Tibial artery (tissue), 4 donors: Measurements from ENCODE around the gene MEIS1.

Experiments
- DNase-seq, 2 donors: peaks; one replicate each; pipeline ENCODE4 v3.0.0-alpha.2; 2019
- H3K27ac ChIP-seq, 2 donors: fragments of 200-600 bp; sonication (generic) in 1 of 2; 1 replicate in 1 of 2; 2 replicates in 1 of 2; pipeline ENCODE4 v1.5.1; 2018 to 2019; ENCODE audit warnings: mild to moderate bottlenecking in 1 of 2
- H3K27me3 ChIP-seq, 2 donors: fragments of 200-600 bp; sonication (generic) in 1 of 2; one replicate each; pipeline versions ENCODE4 v1.5.1 to v1.6.0; 2016 to 2019
- H3K36me3 ChIP-seq, 3 donors: fragments of 200-600 bp; sonication (generic) in 2 of 3; one replicate each; pipeline ENCODE4 v1.5.1; 2016 to 2019; ENCODE audit warnings: mild to moderate bottlenecking in 2 of 3
- H3K4me1 ChIP-seq, 4 donors: fragments of 200-600 bp; sonication (generic) in 2 of 4; 1 replicate in 3 of 4; 2 replicates in 1 of 4; pipeline ENCODE4 v1.5.1; 2016 to 2019
- H3K4me3 ChIP-seq, 2 donors: fragments of 200-600 bp; sonication (generic) in 1 of 2; 1 replicate in 1 of 2; 2 replicates in 1 of 2; pipeline ENCODE4 v1.5.1; 2018 to 2019; ENCODE audit warnings: mild to moderate bottlenecking in 2 of 2
- H3K9me3 ChIP-seq, 3 donors: fragments of 200-600 bp; sonication (generic) in 1 of 3; one replicate each; pipeline ENCODE4 v1.5.1; 2016 to 2019
- CTCF ChIP-seq, 2 experiments: fragments of 200-600 bp in 1 of 2; fragments of 450-650 bp in 1 of 2; IDR thresholded peaks; one replicate each; pipeline ENCODE4 v1.5.1; 2017 to 2019; ENCODE audit warnings: antibody characterized with exemption in 2 of 2, mild to moderate bottlenecking in 1 of 2, moderate library complexity in 1 of 2
- intact Hi-C: fragments of 100-400 bp; cut with DNase I; formaldehyde crosslinking; loops from one replicate; pipeline ENCODE4 v1.15.0; 2023; ENCODE audit warnings: low total_unique reads

The MEIS1 gene

DNA sequence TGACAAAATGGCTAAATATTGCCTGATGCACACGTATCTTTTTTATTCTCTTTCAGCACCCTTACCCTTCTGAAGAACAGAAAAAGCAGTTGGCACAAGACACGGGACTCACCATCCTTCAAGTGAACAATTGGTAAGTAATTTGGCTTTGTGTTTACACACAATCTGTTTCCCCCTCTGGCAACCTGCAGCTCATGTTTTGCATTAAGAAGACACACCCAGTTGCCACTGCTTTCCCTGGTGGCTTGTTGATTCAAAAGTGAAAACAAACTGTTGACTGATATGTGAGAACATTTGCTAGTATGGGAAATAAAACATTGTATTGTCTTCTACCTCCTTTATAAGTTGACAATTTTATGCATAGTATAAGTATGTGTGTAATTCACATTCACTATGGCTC lies 113.0 kb downstream of the MEIS1 start:
- Histone ChIP-seq H3K27ac (no peak overlapping the region), H3K4me3 (no peak overlapping the region), H3K36me3 (no peaks in the 10 kb centered on the region), H3K9me3 (no peaks in the 10 kb centered on the region), H3K4me1 (peaks cover 0 to 13% (median 5%) of the 10 kb centered on the region in 4 donors), H3K27me3 (no peaks in the 10 kb centered on the region)
- no peak for TF ChIP-seq CTCF (IDR thresholded peaks at IDR 0.05)
- no peak for DNase-seq
- intact Hi-C loops, result no loop called here

DNA sequence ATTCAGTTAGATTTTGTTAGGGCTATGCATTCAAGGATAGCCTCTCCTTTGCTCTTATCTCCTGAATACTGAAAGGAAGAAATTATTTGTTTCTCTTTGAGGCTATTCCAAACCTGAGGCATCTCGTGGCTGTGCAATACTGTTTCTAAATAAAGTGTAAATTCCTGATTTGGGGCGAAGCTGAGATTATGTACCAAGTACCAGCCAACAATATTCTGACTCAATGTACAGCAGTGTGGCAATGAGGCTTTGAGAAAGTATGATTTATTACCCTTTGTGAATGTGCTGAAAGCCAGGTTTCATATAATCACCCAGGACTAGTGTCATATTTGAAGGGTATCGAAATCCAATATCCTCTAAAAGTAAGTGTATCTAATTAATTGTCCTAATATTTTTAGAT lies 113.5 kb downstream of the MEIS1 start:
- intact Hi-C loops, result no loop called here
- Histone ChIP-seq H3K36me3 (no peaks in the 10 kb centered on the region), H3K9me3 (no peaks in the 10 kb centered on the region), H3K27ac (no peak overlapping the region), H3K4me1 (peaks cover 0 to 14% (median 2%) of the 10 kb centered on the region in 4 donors), H3K4me3 (no peak overlapping the region), H3K27me3 (no peaks in the 10 kb centered on the region)
- no peak for DNase-seq
- no peak for TF ChIP-seq CTCF (IDR thresholded peaks at IDR 0.05)

- Histone ChIP-seq H3K4me1 (peaks cover 0 to 21% (median 10%) of the 10 kb centered on the region in 4 donors), H3K4me3 (no peak overlapping the region), H3K27me3 (no peaks in the 10 kb centered on the region), H3K36me3 (no peaks in the 10 kb centered on the region), H3K9me3 (no peaks in the 10 kb centered on the region), H3K27ac (no peak overlapping the region)
- intact Hi-C loops, result no loop called here
- TF ChIP-seq CTCF (IDR thresholded peaks at IDR 0.05), result no peak
- DNase-seq, result no peak
Measured at GRCh38 chr2:66550826-66551225, 115.9 kb downstream of the MEIS1 start.

- H3K9me3 ChIP-seq, result no peaks in the 10 kb centered on the region
- intact Hi-C loops, result no loop called here
- H3K36me3 ChIP-seq, result no peaks in the 10 kb centered on the region
- no peaks in the 10 kb centered on the region for H3K27me3 ChIP-seq
- TF ChIP-seq CTCF (IDR thresholded peaks at IDR 0.05), result no peak
- peak in 1 of 2 donors; percentile 67 for DNase-seq
- H3K4me1 ChIP-seq, result peaks cover 0 to 25% (median 15%) of the 10 kb centered on the region in 4 donors
- no peak overlapping the region for H3K4me3 ChIP-seq
- H3K27ac ChIP-seq, result peak overlapping the region in 1 of 2 donors; percentile 39
Measured at GRCh38 chr2:66553370-66553769, 118.4 kb downstream of the MEIS1 start.

DNA sequence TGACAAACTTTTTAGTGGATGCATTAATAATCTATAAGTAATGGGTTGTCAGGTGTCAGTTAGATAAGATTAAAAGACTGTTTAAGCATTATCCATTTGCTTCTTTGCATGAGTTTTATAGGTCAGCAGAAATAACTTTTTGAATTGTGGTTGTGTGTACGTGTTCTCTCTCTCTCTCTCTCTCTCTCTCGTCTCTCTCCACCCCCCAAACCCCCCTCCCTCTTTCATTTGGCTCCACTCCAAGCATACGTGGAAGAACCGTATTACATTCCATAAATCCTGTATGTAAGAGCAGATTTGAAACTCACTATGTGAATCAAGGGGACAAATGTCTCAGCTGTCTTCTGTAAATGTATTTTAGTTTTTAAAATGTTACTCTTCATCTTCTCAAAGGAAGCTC lies 120.2 kb downstream of the MEIS1 start:
- Histone ChIP-seq H3K36me3 (no peaks in the 10 kb centered on the region), H3K4me1 (peaks cover 0 to 25% (median 15%) of the 10 kb centered on the region in 4 donors), H3K27ac (peak overlapping the region; percentile 75 to 76), H3K27me3 (no peaks in the 10 kb centered on the region), H3K4me3 (peak overlapping the region; percentile 41 to 48), H3K9me3 (no peaks in the 10 kb centered on the region)
- DNase-seq, result no peak
- TF ChIP-seq CTCF (IDR thresholded peaks at IDR 0.05), result no peak
- intact Hi-C loops, result no loop called here
